HepG2 (cell line): ENCODE measurements around the gene NUDT9. TPM values are rescaled to one million over a fixed set of nuclear protein-coding genes. Genes with fewer than 3 reads are reported as not detected.
A peak's percentile ranks its signal among the peaks of the same experiment; 100 is the strongest.
"Not testable (repeated sequence)": the region's sequence is repeated elsewhere in the genome, so short reads cannot be mapped to it uniquely, and the experiment has no call there.

Experiments
- CCDC6 ChIP-seq: sonication (generic); formaldehyde crosslinking; IDR thresholded peaks from 2 replicates; pipeline ENCODE4 v1.8.1; 2022; ENCODE audit warnings: mild to moderate bottlenecking, missing genetic modification reagents, moderate library complexity
- CREB1 ChIP-seq, 2 experiments: fragments of 450-650 bp in 1 of 2; IDR thresholded peaks; 2 replicates each; pipeline ENCODE4 v1.6.1; 2016 to 2017; ENCODE audit warnings: control low read depth in 1 of 2, mild to moderate bottlenecking in 1 of 2, missing compliant biosample characterization in 1 of 2, missing genetic modification characterization in 1 of 2
- DMAP1 ChIP-seq: IDR thresholded peaks from 2 replicates; pipeline ENCODE4 v1.6.1; 2016
- E2F1 ChIP-seq: sonication (generic); formaldehyde crosslinking; IDR thresholded peaks from 2 replicates; pipeline ENCODE4 v1.5.0; 2020; ENCODE audit warnings: missing genetic modification reagents
- FOXP4 ChIP-seq: sonication (generic); formaldehyde crosslinking; IDR thresholded peaks from 2 replicates; pipeline ENCODE4 v1.4.0; 2020; ENCODE audit warnings: missing genetic modification reagents
- HDAC2 ChIP-seq: sonication (generic); formaldehyde crosslinking; IDR thresholded peaks from 2 replicates; pipeline ENCODE4 v1.4.0; 2020; ENCODE audit warnings: missing genetic modification reagents
- PITX1 ChIP-seq: sonication (generic); formaldehyde crosslinking; IDR thresholded peaks from 2 replicates; pipeline ENCODE4 v1.5.1; 2020; ENCODE audit warnings: mild to moderate bottlenecking, missing genetic modification reagents
- SAP130 ChIP-seq: IDR thresholded peaks from 2 replicates; pipeline ENCODE4 v1.6.1; 2016; ENCODE audit warnings: low read depth
- TAF1 ChIP-seq: sonication (generic); formaldehyde crosslinking; IDR thresholded peaks from 2 replicates; pipeline ENCODE4 v1.4.0; 2020; ENCODE audit warnings: missing genetic modification reagents
- TFDP2 ChIP-seq: sonication (generic); formaldehyde crosslinking; IDR thresholded peaks from 2 replicates; pipeline ENCODE4 v1.4.0; 2020; ENCODE audit warnings: missing genetic modification reagents
- WIZ ChIP-seq: sonication (generic); formaldehyde crosslinking; IDR thresholded peaks from 2 replicates; pipeline ENCODE4 v1.5.1; 2020; ENCODE audit warnings: mild to moderate bottlenecking, missing genetic modification reagents
- YY1 ChIP-seq: IDR thresholded peaks from 2 replicates; pipeline ENCODE4 v1.6.1; 2011; ENCODE audit warnings: low read length, low read depth, moderate library complexity, mild to moderate bottlenecking; ENCODE audit not compliant: insufficient read depth, insufficient replicate concordance
- ZHX2 ChIP-seq, 2 experiments: sonication (generic) in 1 of 2; formaldehyde crosslinking in 1 of 2; IDR thresholded peaks; 2 replicates each; pipeline versions ENCODE4 v1.6.1 to v1.9.0; 2014 to 2022; ENCODE audit warnings: antibody characterized with exemption in 1 of 2, borderline replicate concordance in 1 of 2, inconsistent platforms in 1 of 2, low read depth in 1 of 2, missing genetic modification reagents in 1 of 2
- ZMYM2 ChIP-seq: sonication (generic); formaldehyde crosslinking; IDR thresholded peaks from 2 replicates; pipeline ENCODE4 v1.8.0; 2022; ENCODE audit warnings: mild to moderate bottlenecking, missing genetic modification reagents
- ZMYM3 ChIP-seq: sonication (generic); formaldehyde crosslinking; IDR thresholded peaks from 2 replicates; pipeline ENCODE4 v1.5.1; 2020; ENCODE audit warnings: mild to moderate bottlenecking, missing genetic modification reagents
- ZNF441 ChIP-seq: sonication (generic); formaldehyde crosslinking; IDR thresholded peaks from 2 replicates; pipeline ENCODE4 v1.7.0; 2021; ENCODE audit warnings: missing genetic modification reagents, borderline replicate concordance
- polyA plus RNA-seq, 8 experiments: library from polyadenylated mRNA; depleted of rRNA in 3 of 8; stranded (reverse) in 7 of 8; unstranded in 1 of 8; fragments of >200 nt; fragmentation: Illumina TruSeq in 4 of 8; extraction: Trizol in 4 of 8; gene quantifications; 2 replicates each; pipeline versions ENCODE4 v1.2.1 to v1.2.3, GENCODE V29; 2011 to 2016; ENCODE audit warnings: low read depth in 4 of 8, missing spikeins in 1 of 8, mixed read lengths in 1 of 8; ENCODE audit not compliant: insufficient read depth in 1 of 8
- total RNA-seq, 5 experiments: library from RNA; depleted of rRNA; stranded (reverse); fragments of >200 nt; fragmentation: Illumina TruSeq; extraction: Trizol; gene quantifications; 2 replicates each; pipeline ENCODE4 v1.2.3, GENCODE V29; 2016; ENCODE audit warnings: low read depth in 1 of 5

NUDT9 gene
- total and polyA plus RNA-seq, 2 of the 13 experiments (the other 11 are each of a cell fraction or from before 2014, with no cell fraction given): 10.4 to 12.3 TPM

GRCh38 chr4:87390055-87390454 lies 32.3 kb upstream of the NUDT9 start (continued):
- not testable (repeated sequence) for TF ChIP-seq CREB1 (IDR thresholded peaks at IDR 0.05); ZHX2 (CRISPR knock-in tag; IDR thresholded peaks at IDR 0.05; ENCODE audit: borderline replicate concordance)
- 0 out of 2 replicates have a peak, but pooled peaks have one; percentile 6 for TF ChIP-seq CREB1 (CRISPR knock-in tag; IDR thresholded peaks at IDR 0.05)
- 0 out of 2 replicates have a peak, but pooled peaks have one; percentile 14 for TF ChIP-seq HDAC2 (CRISPR knock-in tag)
- 0 out of 2 replicates have a peak, but pooled peaks have one; percentile 16 for TF ChIP-seq PITX1 (CRISPR knock-in tag)
- TF ChIP-seq CCDC6 (CRISPR knock-in tag): 0 out of 2 replicates have a peak, but pooled peaks have one; percentile 47
- TF ChIP-seq YY1: peak; percentile 88
- TF ChIP-seq ZNF441 (CRISPR knock-in tag): peak; percentile 99
- TF ChIP-seq FOXP4: peak; percentile 14; the same call in 1 of the 2 replicates
- peak; percentile 59 for TF ChIP-seq DMAP1 (CRISPR knock-in tag)
- TF ChIP-seq E2F1: peak; percentile 80
- TF ChIP-seq TAF1 (CRISPR knock-in tag): peak; percentile 54; the same call in 1 of the 2 replicates
- peak; percentile 70 for TF ChIP-seq TFDP2
- TF ChIP-seq SAP130 (CRISPR knock-in tag): peak; percentile 38
- 0 out of 2 replicates have a peak, but pooled peaks have one; percentile 20 for TF ChIP-seq ZMYM2 (CRISPR knock-in tag)
- TF ChIP-seq ZMYM3: peak; percentile 51; the same call in 1 of the 2 replicates
- TF ChIP-seq WIZ (CRISPR knock-in tag): peak; percentile 24; the same call in 1 of the 2 replicates
- TF ChIP-seq ZHX2 (IDR thresholded peaks at IDR 0.05; ENCODE audit: low read depth): 0 out of 2 replicates have a peak, but pooled peaks have one; percentile 61
